NCI-H1694 (cell line): ENCODE results near the gene GAS1.

Experiments
- DNase-seq: peaks from one replicate; lab custom pipeline; 2025; lab: John Stamatoyannopoulos, UW

Gene GAS1

DNA sequence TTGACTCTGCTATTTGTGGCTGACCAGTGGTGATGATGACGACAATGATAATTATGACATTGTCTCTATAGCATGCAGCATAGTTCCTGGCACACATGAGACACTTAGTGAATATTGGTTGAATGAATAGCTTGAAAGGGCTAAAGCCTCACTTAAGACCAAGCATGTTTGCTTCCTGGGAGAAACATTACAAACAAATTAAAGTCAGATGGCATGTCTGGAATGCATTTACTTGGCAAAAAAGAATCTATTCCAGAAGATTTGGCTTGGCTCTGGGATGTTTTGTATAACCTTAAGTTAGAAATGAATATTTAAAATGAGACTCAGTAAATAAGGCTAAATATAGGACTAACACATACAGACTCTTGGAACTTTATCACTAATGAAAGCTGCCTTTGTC, 21.6 kb downstream of the GAS1 start:
- no peak for DNase-seq

DNA sequence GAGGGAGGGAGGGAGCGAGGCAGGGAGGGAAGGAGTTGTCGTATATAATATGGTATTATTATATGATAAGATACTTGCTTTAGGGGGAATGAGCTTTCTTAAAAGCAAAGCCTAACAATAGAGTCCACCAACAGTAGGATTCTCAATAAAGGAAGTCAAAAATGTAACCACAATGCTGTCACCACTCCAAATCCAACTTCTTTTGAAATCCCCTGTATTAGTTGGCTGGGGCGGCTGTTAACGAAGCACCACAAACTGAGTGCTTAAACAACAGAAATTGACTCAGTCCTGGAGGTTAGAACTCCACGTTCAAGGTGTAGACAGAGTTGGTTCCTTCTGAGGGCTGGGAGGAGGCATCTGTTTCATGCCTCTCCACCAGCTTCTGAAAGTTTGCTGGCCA, 23.1 kb downstream of the GAS1 start:
- DNase-seq = no peak

DNA sequence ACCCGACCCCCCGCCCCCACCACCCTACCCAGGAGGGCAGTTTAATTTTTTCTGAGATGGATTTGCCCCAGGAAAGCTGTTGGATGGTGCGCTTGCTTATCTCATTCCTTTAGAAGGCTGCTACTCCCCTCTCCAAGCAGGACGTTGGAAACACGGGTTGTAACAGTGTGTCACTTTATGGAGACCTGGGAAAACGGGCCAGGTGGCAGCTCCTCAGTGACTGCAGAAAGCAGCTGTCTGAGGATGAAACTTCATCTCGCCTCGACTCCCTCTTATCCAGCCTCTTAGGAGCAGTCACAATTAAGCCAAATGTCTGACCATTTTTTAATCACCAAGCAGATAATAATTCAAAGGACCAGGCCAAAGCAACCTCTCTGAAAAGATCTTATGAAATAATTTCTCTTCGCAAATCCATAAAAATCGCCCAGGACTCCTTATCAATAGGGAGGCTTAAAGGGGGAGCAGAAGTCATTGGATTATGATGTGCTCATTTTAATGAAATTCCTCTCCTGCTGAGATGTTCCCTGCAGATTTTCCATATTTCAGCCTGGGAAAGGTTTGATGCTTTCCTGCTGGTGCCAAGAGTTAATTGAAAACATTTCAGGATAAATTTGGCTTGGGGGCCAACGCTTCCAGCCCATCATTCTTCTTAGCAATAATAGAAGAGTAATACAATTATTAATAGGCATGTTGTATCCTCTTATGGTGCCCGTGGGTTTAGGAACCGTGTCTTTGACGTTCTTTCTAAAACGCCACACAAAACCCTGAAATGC, 26.0 kb downstream of the GAS1 start:
- no peak for DNase-seq

DNA sequence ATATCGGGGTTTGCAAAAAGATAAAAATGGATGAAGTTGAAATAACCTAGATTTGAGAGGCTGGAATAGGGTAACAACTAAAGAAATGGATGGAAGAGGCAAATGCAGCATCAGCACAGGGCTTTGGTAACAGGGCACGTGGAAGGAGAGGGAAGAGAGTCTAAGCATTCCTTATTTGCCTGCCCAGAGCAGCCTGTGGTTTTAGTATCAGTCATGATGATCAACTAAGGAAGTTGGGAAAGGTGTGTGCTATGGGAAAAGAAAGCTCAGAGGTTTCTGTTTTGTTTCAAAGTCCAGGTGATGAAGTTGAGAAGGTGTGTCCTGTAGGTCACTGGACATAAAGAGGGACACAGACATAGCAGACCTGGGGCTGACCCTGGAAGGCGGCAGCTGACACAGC, 28.8 kb downstream of the GAS1 start:
- no peak for DNase-seq

DNA sequence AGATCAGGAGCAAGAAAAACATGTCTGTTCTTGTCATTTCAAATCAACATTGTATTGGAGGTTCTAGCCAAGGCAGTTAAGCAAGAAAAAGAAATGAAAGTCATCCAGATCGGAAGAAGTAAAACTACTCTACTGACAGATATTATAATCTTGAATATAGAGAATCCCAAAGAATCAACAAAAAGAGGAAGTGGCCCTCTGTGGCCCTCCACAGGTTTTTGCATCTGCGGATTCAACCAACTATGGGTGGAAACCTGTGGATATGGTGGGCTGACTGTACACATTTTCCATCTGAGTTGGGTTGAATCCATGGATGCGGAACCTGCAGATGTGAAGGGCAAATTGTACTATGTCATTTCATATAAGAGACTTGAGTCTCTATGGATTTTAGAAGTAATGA, 35.1 kb downstream of the GAS1 start:
- no peak for DNase-seq

DNA sequence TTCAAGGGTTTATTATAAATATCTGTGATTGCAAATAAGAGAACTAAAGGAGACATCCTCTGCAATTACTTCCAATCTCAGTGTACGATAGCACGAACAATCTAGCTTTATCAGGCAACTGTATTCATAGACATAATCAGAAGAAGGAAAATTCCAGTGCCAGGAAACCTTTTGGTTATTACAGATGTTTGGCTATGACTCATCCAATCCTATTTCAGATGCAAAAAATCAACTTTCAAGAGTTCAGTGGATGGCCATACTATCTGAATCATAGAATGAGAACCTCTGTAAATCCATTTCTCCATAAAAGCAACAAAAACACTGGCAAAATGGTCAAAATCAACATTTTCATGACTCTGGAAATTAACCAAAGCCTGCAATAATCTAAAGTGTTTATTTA, 37.9 kb downstream of the GAS1 start:
- DNase-seq = no peak

DNA sequence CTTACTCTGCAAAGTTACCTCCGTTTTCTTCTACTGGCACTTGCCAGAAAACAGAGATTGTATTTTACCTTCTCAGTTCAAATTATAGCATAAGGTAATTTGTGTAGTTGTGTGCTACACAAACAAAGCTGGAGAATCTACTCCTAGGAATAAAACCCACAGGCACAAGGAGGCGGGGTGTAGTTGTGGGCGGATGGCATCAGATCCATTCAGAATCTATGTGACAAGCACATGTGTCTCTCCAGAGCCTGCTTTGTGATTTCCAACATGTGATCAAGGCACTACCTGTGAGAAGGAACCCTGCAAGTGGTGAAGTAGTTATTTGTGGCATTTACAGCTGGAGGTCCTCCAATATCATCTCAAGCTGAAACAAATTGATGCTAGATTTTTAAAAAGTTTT, 39.0 kb downstream of the GAS1 start:
- DNase-seq = no peak

DNA sequence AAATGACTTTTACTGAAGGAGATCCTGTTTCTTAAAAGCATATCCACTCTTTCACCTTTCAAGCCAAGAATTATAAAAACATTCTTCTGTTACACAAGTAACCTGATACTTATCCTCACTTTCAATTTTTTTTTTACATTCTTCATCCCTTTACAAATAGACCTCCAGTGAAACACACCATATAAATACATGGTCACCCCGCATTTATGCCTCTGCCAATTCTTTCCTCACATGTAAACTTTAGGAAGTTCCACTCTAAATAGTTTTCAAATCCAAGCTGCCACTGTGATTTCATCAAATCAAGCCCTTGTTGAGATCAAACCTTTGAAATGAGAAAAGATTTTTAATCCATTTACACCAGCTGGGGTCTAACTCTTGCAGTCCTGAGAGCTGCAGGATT, 40.0 kb downstream of the GAS1 start:
- DNase-seq = no peak

DNA sequence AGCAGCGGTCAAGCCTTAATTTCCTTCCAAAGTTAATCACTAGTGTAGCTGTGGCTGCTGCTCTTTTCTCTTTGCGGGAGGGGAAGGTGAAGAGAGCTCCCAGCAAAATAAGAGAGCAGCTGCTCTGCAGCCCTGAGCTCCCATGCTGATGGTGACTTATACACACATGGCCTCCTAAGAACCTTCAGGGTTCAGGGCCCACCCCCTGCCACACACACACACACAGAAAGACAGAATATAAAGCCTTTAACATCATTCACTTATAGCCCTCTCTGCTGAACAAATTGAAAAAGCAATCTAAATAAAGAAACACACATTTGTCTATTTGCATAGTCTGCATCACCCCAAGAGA, 43.6 kb downstream of the GAS1 start:
- DNase-seq = no peak

DNA sequence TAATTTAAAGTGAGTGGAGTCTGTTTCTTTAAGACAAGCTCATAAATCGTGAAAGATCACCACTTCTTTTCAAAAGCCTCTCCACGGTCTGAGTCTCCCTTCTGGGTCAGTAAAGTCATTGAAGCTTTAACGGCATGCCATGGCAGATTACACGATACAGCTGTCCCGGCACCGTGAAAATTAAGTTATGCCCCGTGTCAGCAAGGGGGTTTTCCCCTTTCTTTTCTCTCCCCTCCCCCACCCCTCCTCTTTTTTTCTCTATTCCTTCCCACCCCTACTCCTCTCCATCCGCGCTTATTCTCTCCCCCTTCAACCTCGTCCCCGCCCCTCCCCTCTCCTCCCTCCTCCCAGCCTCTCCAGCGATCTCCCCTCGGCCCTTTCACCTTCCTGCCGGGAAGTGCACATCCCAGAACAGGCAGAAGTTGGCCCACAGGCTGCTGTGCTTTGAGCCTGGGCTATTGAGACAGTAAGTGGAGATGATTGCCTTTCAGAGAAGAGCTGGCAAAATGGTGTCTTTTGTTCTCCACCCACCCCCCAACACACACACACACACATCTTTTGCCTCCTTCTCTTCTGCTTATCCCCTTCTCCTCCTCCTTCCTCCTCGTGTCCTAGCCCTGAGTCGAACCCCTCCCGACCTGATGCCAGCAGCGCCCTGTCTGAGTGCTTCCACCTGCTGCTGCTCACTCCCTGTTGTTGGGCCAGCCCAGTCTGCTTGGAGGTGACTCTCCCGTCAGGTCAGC, 44.1 kb downstream of the GAS1 start:
- DNase-seq = no peak

DNA sequence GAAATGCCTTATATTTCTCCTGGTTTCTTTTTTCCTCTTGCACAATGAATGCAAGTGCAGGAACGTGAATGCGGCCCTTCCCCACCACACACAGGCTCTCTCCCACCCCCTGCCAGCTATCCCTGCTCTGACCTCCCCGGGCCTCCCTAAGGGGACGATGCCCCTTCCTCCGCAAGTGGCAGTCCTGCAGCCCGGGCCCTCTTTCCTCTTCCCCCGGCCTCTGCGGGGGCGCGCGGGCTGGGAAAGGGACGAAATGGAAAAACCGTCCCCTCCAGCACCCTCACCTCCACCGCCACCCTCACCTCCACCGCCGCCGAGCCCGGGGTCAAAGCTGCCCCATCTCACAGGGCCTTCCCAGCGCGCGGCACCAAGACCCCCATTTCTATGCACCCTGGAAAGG, 44.7 kb downstream of the GAS1 start:
- DNase-seq = no peak

DNA sequence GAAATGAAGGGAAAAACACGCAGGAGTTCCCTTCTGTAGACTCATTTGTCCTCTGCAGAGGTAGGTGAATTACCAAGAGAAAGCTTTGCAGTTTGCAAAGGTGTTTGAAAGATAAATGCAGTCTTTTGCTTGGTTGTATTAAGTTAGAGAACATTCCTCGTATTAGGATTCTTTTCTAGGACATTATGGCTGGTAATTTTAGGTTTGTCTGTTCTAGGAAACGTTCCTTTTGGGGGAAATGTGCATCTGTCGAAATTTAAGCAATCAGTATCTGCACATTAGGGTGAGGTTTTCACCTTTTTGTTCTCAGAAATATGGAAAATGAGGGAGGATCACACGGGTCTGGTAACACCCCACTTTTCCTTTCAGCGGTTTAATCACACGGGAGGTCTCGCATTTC, 45.1 kb downstream of the GAS1 start:
- DNase-seq = no peak

DNA sequence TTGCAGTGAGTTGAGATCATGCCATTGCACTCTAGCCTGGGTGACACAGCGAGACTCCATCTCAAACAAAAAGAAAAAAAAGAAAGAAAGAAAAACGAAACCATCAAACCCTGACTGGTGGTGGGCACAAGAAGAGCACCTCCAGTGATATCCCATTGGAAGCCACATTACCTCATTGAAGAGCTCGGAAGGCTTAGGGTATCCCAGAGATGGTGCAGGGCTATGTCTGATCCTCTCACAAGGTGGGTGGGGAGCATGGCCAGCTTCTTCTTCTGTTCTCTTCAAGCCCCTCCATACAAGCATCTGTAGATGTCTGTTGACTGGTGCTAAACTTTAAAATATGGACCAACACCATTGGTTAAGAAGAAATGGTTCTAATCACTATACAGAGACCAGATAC, 45.8 kb downstream of the GAS1 start:
- DNase-seq = no peak
